Lower leg skin (tissue), 3 donors: Measurements from ENCODE around the gene PRM3.

ENCODE experiments used
- CTCF ChIP-seq, 3 donors: fragments of 450-650 bp; IDR thresholded peaks; one replicate each; pipeline ENCODE4 v1.5.1; 2016; ENCODE audit warnings: antibody characterized with exemption in 3 of 3, mild to moderate bottlenecking in 3 of 3, moderate library complexity in 2 of 3
- POLR2A ChIP-seq, 2 donors: fragments of 450-650 bp; IDR thresholded peaks; one replicate each; pipeline ENCODE4 v1.6.1; 2016 to 2017; ENCODE audit warnings: antibody characterized with exemption in 2 of 2, mild to moderate bottlenecking in 1 of 2, moderate library complexity in 1 of 2

- no peak for TF ChIP-seq CTCF (IDR thresholded peaks at IDR 0.05)
- no peak for TF ChIP-seq POLR2A (IDR thresholded peaks at IDR 0.05)
Measured at GRCh38 chr16:11272921-11273720, at the start of gene PRM3.
